IMR-90 (cell line): Measurements from ENCODE around the gene CGB5. TPM values are rescaled to one million over a fixed set of nuclear protein-coding genes. Genes with fewer than 3 reads are reported as not detected.

ENCODE experiments used
- ATAC-seq: fragments of 200-7000 bp; cut with Tn5 transposase; 2 replicates; pipeline ENCODE4 v1.9.1; 2020; ENCODE audit warnings: low read depth, mild to moderate bottlenecking, moderate library complexity
- BruUV-seq: library from RNA; stranded (reverse); fragments of 400-500 nt; replicated peaks from 2 replicates; lab custom pipeline; 2021; lab: Mats Ljungman, UMichigan
- CTCF ChIA-PET: fragments of 300-600 bp; formaldehyde crosslinking; extraction: SDS; loops from one replicate; lab custom pipeline; 2021; ENCODE audit warnings: antibody characterized with exemption; lab: Yijun Ruan, JAX
- POLR2A ChIA-PET: fragments of 300-600 bp; sonication (Branson Sonifier 250); formaldehyde crosslinking; loops from one replicate; lab custom pipeline; 2022; ENCODE audit warnings: antibody characterized with exemption; ENCODE audit not compliant: unreplicated experiment; lab: Charles Lee
- DNase-seq: peaks from one replicate; pipeline ENCODE4 v3.0.0; 2013
- H2AFZ ChIP-seq: replicated peaks from 2 replicates; pipeline ENCODE3; 2013; ENCODE audit warnings: low read length, mild to moderate bottlenecking; ENCODE audit not compliant: poor library complexity
- H2AK5ac ChIP-seq: 2 replicates; pipeline ENCODE4 v1.6.1; 2013; ENCODE audit warnings: low read depth, low read length, inconsistent platforms
- H2AK9ac ChIP-seq: replicated peaks from 2 replicates; pipeline ENCODE3; 2013; ENCODE audit warnings: mild to moderate bottlenecking, low read depth, low read length, moderate library complexity; ENCODE audit not compliant: poor library complexity
- H2BK120ac ChIP-seq: 2 replicates; pipeline ENCODE4 v1.6.1; 2013; ENCODE audit warnings: low read depth, low read length, inconsistent platforms
- H2BK15ac ChIP-seq: 3 replicates; pipeline ENCODE4 v1.6.1; 2013; ENCODE audit warnings: low read depth, low read length, inconsistent platforms
- H2BK20ac ChIP-seq: 2 replicates; pipeline ENCODE4 v1.6.1; 2013; ENCODE audit warnings: low read depth, mild to moderate bottlenecking, inconsistent platforms, low read length, moderate library complexity
- H2BK5ac ChIP-seq: 2 replicates; pipeline ENCODE4 v1.6.1; 2013; ENCODE audit warnings: mild to moderate bottlenecking, low read depth, low read length, inconsistent platforms; ENCODE audit not compliant: poor library complexity, severe bottlenecking
- H3K14ac ChIP-seq: replicated peaks from 2 replicates; pipeline ENCODE4 v1.6.1; 2013; ENCODE audit warnings: low read depth, low read length, inconsistent platforms
- H3K18ac ChIP-seq: 2 replicates; pipeline ENCODE4 v1.6.1; 2013; ENCODE audit warnings: low read depth, low read length, control low read depth
- H3K23ac ChIP-seq: 2 replicates; pipeline ENCODE4 v1.6.1; 2013; ENCODE audit warnings: low read depth, low read length, inconsistent platforms
- H3K27ac ChIP-seq: 2 replicates; pipeline ENCODE4 v1.5.1; 2013; ENCODE audit warnings: mild to moderate bottlenecking, control low read depth, low read length; ENCODE audit not compliant: insufficient read depth
- H3K27me3 ChIP-seq: 2 replicates; pipeline ENCODE4 v1.6.1; 2013; ENCODE audit warnings: low read length; ENCODE audit not compliant: control insufficient read depth, insufficient read depth
- H3K36me3 ChIP-seq: 2 replicates; pipeline ENCODE4 v1.6.1; 2013; ENCODE audit warnings: low read length, mixed read lengths; ENCODE audit not compliant: control insufficient read depth, insufficient read depth
- H3K4ac ChIP-seq: 2 replicates; pipeline ENCODE4 v1.6.1; 2013; ENCODE audit warnings: low read depth, low read length, inconsistent platforms
- H3K4me1 ChIP-seq: 2 replicates; pipeline ENCODE4 v1.6.1; 2013; ENCODE audit warnings: low read length, mixed read lengths; ENCODE audit not compliant: control insufficient read depth, insufficient read depth
- H3K4me2 ChIP-seq: 2 replicates; pipeline ENCODE4 v1.6.1; 2013; ENCODE audit warnings: low read depth, mild to moderate bottlenecking, control low read depth, low read length, moderate library complexity
- H3K4me3 ChIP-seq: 2 replicates; pipeline ENCODE4 v1.5.1; 2013; ENCODE audit warnings: low read depth, mild to moderate bottlenecking, control low read depth, low read length, moderate library complexity; ENCODE audit not compliant: insufficient read depth
- H3K56ac ChIP-seq: 2 replicates; pipeline ENCODE4 v1.6.1; 2013; ENCODE audit warnings: low read length, inconsistent platforms; ENCODE audit not compliant: insufficient read depth; ENCODE audit errors: extremely low read depth
- H3K79me1 ChIP-seq, 2 experiments: 2 replicates each; pipeline ENCODE4 v1.6.1; 2013; ENCODE audit warnings: low read length in 2 of 2, inconsistent platforms in 1 of 2, low read depth in 1 of 2
- H3K9ac ChIP-seq: 2 replicates; pipeline ENCODE4 v1.6.1; 2013; ENCODE audit warnings: low read depth, low read length, control low read depth
- H3K9me1 ChIP-seq: 2 replicates; pipeline ENCODE4 v1.6.1; 2013; ENCODE audit warnings: low read length, inconsistent platforms; ENCODE audit not compliant: insufficient read depth
- H3K9me3 ChIP-seq: 2 replicates; pipeline ENCODE4 v1.6.1; 2013; ENCODE audit warnings: low read length; ENCODE audit not compliant: control insufficient read depth, insufficient read depth
- H4K20me1 ChIP-seq: 2 replicates; pipeline ENCODE4 v1.6.1; 2013; ENCODE audit warnings: low read length, inconsistent platforms; ENCODE audit not compliant: insufficient read depth
- H4K5ac ChIP-seq: 2 replicates; pipeline ENCODE4 v1.6.1; 2013; ENCODE audit warnings: mild to moderate bottlenecking, low read depth, low read length, control low read depth
- H4K8ac ChIP-seq, 2 experiments: 2 replicates each; pipeline ENCODE4 v1.6.1; 2013; ENCODE audit warnings: low read depth in 2 of 2, low read length in 2 of 2, control low read depth in 1 of 2, inconsistent platforms in 1 of 2
- H4K91ac ChIP-seq: 2 replicates; pipeline ENCODE4 v1.6.1; 2013; ENCODE audit warnings: low read depth, low read length, inconsistent platforms; ENCODE audit not compliant: insufficient read depth
- BHLHE40 ChIP-seq: fragments of 150-350 bp; IDR thresholded peaks from 2 replicates; pipeline ENCODE4 v1.6.1; 2016; ENCODE audit warnings: mild to moderate bottlenecking, low read depth, low read length
- CEBPB ChIP-seq: IDR thresholded peaks from 2 replicates; pipeline ENCODE4 v1.6.1; 2012; ENCODE audit warnings: low read depth, low read length, improper control_type of control experiment
- ELK1 ChIP-seq: fragments of 150-350 bp; IDR thresholded peaks from 2 replicates; pipeline ENCODE4 v1.6.1; 2016; ENCODE audit warnings: low read depth, mild to moderate bottlenecking, low read length, moderate library complexity, borderline replicate concordance
- FOS ChIP-seq: fragments of 150-350 bp; IDR thresholded peaks from 2 replicates; pipeline ENCODE4 v1.6.1; 2016; ENCODE audit warnings: low read depth, low read length
- MXI1 ChIP-seq: IDR thresholded peaks from 2 replicates; pipeline ENCODE4 v1.6.1; 2012; ENCODE audit warnings: low read depth, mild to moderate bottlenecking, low read length, moderate library complexity, borderline replicate concordance
- NFE2L2 ChIP-seq: fragments of 150-350 bp; IDR thresholded peaks from 2 replicates; pipeline ENCODE4 v1.6.1; 2016; ENCODE audit warnings: low read depth, mild to moderate bottlenecking, low read length
- RCOR1 ChIP-seq: IDR thresholded peaks from 2 replicates; pipeline ENCODE4 v1.6.1; 2012; ENCODE audit warnings: mild to moderate bottlenecking, low read length, improper control_type of control experiment; ENCODE audit not compliant: insufficient replicate concordance
- SMC3 ChIP-seq: fragments of 150-350 bp; IDR thresholded peaks from 2 replicates; pipeline ENCODE4 v1.6.1; 2016; ENCODE audit warnings: low read depth, mild to moderate bottlenecking, antibody characterized with exemption, low read length, moderate library complexity
- WGBS, 2 experiments: methylation state at CpG; one replicate each; pipeline versions ENCODE4 v1.1.5 to v1.1.7; 2013; ENCODE audit warnings: missing lambda C conversion rate in 2 of 2; ENCODE audit not compliant: insufficient read length in 1 of 2; ENCODE audit errors: extremely low coverage in 2 of 2; 5-methylcytosine and 5-hydroxymethylcytosine counted together
- dilution Hi-C: fragments of 300-500 bp; cut with HindIII; formaldehyde crosslinking; loops from one replicate; pipeline ENCODE4 v1.14.3; 2018; ENCODE audit warnings: low sequenced_read_pairs; ENCODE audit not compliant: unreplicated experiment
- in situ Hi-C: fragments of 300-500 bp; cut with MboI; formaldehyde crosslinking; loops from 3 replicates; pipeline ENCODE4 v1.14.3; 2019; ENCODE audit warnings: low sequenced_read_pairs, inconsistent platforms, mixed read lengths
- intact Hi-C: fragments of 100-400 bp; cut with micrococcal nuclease; formaldehyde crosslinking; loops from 2 replicates; pipeline ENCODE4 v1.10.0; 2022
- polyA plus RNA-seq, 3 experiments: library from polyadenylated mRNA; depleted of rRNA; stranded (reverse); fragments of >200 nt; gene quantifications; 2 replicates each; pipeline ENCODE4 v1.2.3, GENCODE V29; 2012; ENCODE audit warnings: low replicate concordance in 1 of 3
- total RNA-seq: library from RNA; depleted of rRNA; stranded (reverse); fragments of >200 nt; gene quantifications from 2 replicates; pipeline ENCODE4 v1.2.3, GENCODE V29; 2012
- TF ChIP-seq, protein P1 (sequence below): fragments of 150-350 bp; IDR thresholded peaks from 2 replicates; pipeline ENCODE4 v1.6.1; 2017; ENCODE audit warnings: mild to moderate bottlenecking, antibody characterized with exemption, low read length, low read depth
- TF ChIP-seq, protein P2 (sequence below): conservative IDR thresholded peaks from 2 replicates; pipeline ENCODE4 v1.5.1; 2012; ENCODE audit warnings: mild to moderate bottlenecking, low read depth, low read length, improper control_type of control experiment

Gene CGB5
- total and polyA plus RNA-seq, 2 of the 4 experiments (the other 2 are of a cell fraction), result not detected

DNA sequence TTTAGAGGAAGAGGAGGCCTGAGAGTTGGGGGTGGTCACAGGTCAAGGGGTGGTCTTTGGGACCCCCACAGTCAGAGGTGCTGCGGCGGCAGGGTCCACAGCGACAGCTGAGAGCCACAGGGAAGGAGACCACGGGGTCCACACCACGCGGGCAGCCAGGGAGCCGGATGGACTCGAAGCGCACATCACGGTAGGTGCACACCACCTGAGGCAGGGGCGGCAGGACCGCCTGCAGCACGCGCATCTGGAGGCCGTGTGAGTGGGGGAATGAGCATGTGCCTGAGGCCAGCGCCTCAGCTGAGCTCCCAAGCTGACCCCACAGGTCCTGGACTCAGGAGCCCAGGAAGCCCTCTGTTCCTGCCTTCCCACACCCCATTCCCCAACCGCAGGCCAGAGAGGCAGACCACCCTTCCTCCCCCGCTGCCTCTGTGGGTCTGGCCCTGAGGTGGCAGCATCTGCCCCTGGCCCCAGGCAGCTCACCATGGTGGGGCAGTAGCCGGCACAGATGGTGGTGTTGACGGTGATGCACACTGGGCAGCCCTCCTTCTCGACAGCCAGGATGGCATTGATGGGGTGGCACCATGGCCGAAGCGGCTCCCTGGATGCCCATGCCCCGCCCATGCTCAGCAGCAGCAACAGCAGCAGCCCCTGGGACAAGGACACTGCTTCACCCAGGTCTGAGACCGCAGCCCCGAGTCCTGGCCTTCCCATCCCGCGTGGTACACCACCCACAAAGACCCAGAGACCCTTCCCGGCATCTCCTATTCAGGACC, 27.4 kb upstream of the CGB5 start (continued):
- TF ChIP-seq CEBPB, result no peak

DNA sequence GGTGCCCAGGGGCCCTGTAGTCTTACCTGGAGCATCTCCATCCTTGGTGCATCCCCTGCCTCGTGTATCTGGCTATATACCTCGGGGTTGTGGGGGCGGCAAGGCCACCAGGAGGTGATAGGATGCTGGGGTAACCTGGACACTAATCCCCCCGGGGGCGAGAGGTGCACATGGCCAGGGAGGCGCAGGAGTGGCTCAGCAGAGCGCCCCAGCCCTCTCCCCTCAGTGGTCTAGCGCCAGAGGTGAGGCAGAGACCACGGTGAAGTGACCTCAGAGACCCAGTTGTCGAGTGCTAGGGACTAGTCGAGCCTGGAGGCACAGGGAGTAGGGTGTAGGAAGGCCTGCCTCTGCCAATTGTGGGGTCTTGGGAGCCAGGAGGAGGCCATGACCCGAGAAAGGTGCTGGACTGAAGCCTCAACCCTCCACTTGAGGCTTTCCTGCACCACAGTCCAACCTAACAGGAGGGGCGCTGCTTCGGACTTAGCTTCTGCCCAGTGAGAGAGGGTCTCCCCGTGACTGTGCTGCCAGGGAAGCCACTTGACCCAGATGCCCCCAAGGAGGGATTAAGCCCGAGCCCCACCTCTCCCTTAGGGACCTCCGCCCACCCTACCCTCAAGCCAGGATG, 26.5 kb upstream of the CGB5 start, which contains the start of gene LHB:
Gene LHB (minus strand): TSS at position 51 of the 625 bp plus-strand sequence. CDS start 10 bp downstream, at position 41.
- no peak within 1 kb of the TSS for H4K5ac ChIP-seq
- no peak within 1 kb of the TSS for H2BK20ac ChIP-seq
- H2AK5ac ChIP-seq, result no peak within 1 kb of the TSS
- peak within 1 kb of the TSS in 1 of 2 experiments; percentile 67; a peak in 1 of 4 replicates for H4K8ac ChIP-seq
- no peaks in the 10 kb centered on the region; the same call in 1 of the 2 replicates for H4K20me1 ChIP-seq
- no peak within 1 kb of the TSS for H3K23ac ChIP-seq
- peaks cover 0 to 3% of the 10 kb centered on the region in 2 experiments; a peak in 1 of 4 replicates for H3K79me1 ChIP-seq
- H2BK120ac ChIP-seq, result no peak within 1 kb of the TSS
- H3K18ac ChIP-seq, result no peak within 1 kb of the TSS
- H3K9me3 ChIP-seq, result no peaks in the 10 kb centered on the region
- H2AFZ ChIP-seq, result peak within 1 kb of the TSS; percentile 78
- no peak within 1 kb of the TSS for H2BK5ac ChIP-seq
- H3K4me1 ChIP-seq, result peaks cover 5% of the 10 kb centered on the region; the same call in 1 of the 2 replicates
- dilution Hi-C loops, result no loop called here
- H4K91ac ChIP-seq, result no peak within 1 kb of the TSS
- H3K4me3 ChIP-seq, result peak within 1 kb of the TSS; percentile 32
- in situ Hi-C loops, result no loop called here
- 0 out of 2 replicates have a peak, but pooled peaks cover 3% of the 10 kb centered on the region for H3K9me1 ChIP-seq
- no peak within 1 kb of the TSS; the same call in 1 of the 2 replicates for H3K56ac ChIP-seq
- no TSS peak for BruUV-seq
- POLR2A ChIA-PET, result no interaction called here
- intact Hi-C loops, result no loop called here
- no peak for DNase-seq
- peaks cover 2% of the 10 kb centered on the region; the same call in 1 of the 2 replicates for H3K27me3 ChIP-seq
- peak within 1 kb of the TSS; percentile 93 for H3K4me2 ChIP-seq
- no peak within 1 kb of the TSS for H3K9ac ChIP-seq
- no peak within 1 kb of the TSS for H2BK15ac ChIP-seq
- WGBS, 2 experiments, result 80% methylated on average over 2 of the region's 17 CpGs; no CpG with 5 or more reads in 1 of the 2 experiments
- CTCF ChIA-PET, result interaction anchor here (1.2 to 1.5 kb wide), 2 partner anchors 24 to 39 kb away, joined by 4 to 5 read pairs; partner anchors contain the start of genes GYS1 and RUVBL2
- no peak for ATAC-seq
- peak within 1 kb of the TSS; percentile 60 for H2AK9ac ChIP-seq
- H3K36me3 ChIP-seq, result peaks cover 31% of the 10 kb centered on the region
- H3K27ac ChIP-seq, result no peak within 1 kb of the TSS
- H3K14ac ChIP-seq, result no peak within 1 kb of the TSS
- H3K4ac ChIP-seq, result no peak within 1 kb of the TSS
- TF ChIP-seq NFE2L2, result no peak
- no peak for TF ChIP-seq ELK1
- TF ChIP-seq BHLHE40, result no peak
- no peak for TF ChIP-seq FOS
- TF ChIP-seq, protein P1, sequence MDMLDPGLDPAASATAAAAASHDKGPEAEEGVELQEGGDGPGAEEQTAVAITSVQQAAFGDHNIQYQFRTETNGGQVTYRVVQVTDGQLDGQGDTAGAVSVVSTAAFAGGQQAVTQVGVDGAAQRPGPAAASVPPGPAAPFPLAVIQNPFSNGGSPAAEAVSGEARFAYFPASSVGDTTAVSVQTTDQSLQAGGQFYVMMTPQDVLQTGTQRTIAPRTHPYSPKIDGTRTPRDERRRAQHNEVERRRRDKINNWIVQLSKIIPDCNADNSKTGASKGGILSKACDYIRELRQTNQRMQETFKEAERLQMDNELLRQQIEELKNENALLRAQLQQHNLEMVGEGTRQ, result no peak
- no peak for TF ChIP-seq MXI1
- no peak for TF ChIP-seq RCOR1
- TF ChIP-seq CEBPB, result no peak
- TF ChIP-seq SMC3, result no peak
- TF ChIP-seq, protein P2, sequence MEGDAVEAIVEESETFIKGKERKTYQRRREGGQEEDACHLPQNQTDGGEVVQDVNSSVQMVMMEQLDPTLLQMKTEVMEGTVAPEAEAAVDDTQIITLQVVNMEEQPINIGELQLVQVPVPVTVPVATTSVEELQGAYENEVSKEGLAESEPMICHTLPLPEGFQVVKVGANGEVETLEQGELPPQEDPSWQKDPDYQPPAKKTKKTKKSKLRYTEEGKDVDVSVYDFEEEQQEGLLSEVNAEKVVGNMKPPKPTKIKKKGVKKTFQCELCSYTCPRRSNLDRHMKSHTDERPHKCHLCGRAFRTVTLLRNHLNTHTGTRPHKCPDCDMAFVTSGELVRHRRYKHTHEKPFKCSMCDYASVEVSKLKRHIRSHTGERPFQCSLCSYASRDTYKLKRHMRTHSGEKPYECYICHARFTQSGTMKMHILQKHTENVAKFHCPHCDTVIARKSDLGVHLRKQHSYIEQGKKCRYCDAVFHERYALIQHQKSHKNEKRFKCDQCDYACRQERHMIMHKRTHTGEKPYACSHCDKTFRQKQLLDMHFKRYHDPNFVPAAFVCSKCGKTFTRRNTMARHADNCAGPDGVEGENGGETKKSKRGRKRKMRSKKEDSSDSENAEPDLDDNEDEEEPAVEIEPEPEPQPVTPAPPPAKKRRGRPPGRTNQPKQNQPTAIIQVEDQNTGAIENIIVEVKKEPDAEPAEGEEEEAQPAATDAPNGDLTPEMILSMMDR, result no peak
